ENCODE results near the gene COL15A1.

The COL15A1 gene

DNA sequence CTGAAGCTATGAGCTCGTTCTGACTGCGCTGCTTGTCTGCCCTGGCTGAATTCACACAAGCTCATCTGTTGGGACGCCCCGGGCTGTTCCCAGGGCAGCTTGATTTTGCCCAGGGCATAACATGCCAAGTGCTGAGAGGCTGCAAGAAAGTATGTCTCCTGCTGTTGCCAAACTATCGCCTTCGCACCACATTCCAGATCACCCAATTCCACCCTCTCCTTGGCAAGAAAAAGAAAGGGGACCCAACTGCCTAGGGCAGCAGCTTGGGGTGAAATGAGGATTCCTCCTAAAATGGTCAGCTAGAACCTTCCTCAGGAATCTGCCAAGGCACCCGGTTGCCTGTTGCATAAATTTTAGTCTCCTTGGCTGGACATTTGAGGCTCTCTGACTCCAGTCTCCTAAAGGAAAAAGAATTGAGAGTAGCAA lies 21.2 kb downstream of the COL15A1 start:
- TF ChIP-seq CTCF (conservative IDR thresholded peaks at IDR 0.05; ENCODE audit: low read length) (no peak), EZH2phosphoT487 (IDR thresholded peaks at IDR 0.05; ENCODE audit: borderline replicate concordance) (no peak)
- Histone ChIP-seq H3K4me3 (ENCODE audit: low read length, poor library complexity, severe bottlenecking) (no peak overlapping the region), H3K36me3 (ENCODE audit: insufficient read depth, low read length) (no peaks in the 10 kb centered on the region), H2AFZ (ENCODE audit: low read length) (no peak overlapping the region), H3K27me3 (ENCODE audit: insufficient read depth, low read length, poor library complexity, severe bottlenecking) (no peaks in the 10 kb centered on the region), H3K9me3 (ENCODE audit: insufficient read depth, low read depth, low read length) (no peaks in the 10 kb centered on the region), H3K4me2 (ENCODE audit: low read depth, low read length, poor library complexity, severe bottlenecking) (no peak overlapping the region), H3K4me1 (ENCODE audit: insufficient read depth, low read length, poor library complexity, severe bottlenecking) (no peaks in the 10 kb centered on the region), H3K79me2 (ENCODE audit: insufficient read depth, low read length) (no peaks in the 10 kb centered on the region), H4K20me1 (ENCODE audit: insufficient read depth, low read length, poor library complexity, severe bottlenecking) (no peaks in the 10 kb centered on the region), H3F3A (ENCODE audit: low read depth) (no peaks in the 10 kb centered on the region), H3K9ac (ENCODE audit: low read depth, low read length, poor library complexity, severe bottlenecking) (no peak overlapping the region), H3K9me2 (replicated peaks; ENCODE audit: low read depth, low read length) (no peaks in the 10 kb centered on the region)

- Histone ChIP-seq H2AFZ (ENCODE audit: low read length) (no peak overlapping the region), H3K4me3 (ENCODE audit: low read length, poor library complexity, severe bottlenecking) (no peak overlapping the region)
These were observed 23.0 kb downstream of the COL15A1 start for GRCh38 chr9:98966676-98967075.

DNA sequence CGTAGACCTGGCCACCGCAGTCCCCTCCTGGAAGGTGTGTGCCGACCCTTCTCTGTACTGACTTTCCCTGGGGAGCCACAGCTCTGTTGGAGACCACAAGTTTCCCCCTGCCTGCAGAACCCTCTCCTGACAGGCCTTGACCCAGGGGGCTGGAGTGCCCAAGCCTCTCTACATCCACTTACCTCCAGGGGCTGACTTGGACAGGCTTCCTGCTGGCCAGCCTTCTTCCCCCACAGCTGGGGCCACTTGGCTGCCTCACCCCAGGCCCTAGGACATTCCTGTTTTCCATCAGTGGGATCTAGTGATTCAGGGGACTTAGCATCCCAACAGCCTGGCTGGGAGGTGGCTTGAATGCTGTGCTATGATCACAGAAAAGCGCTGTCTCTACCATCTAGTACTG lies 23.6 kb downstream of the COL15A1 start:
- H4K20me1 ChIP-seq (ENCODE audit: insufficient read depth, low read length, poor library complexity, severe bottlenecking) = no peaks in the 10 kb centered on the region
- no peaks in the 10 kb centered on the region for H3K4me1 ChIP-seq (ENCODE audit: insufficient read depth, low read length, poor library complexity, severe bottlenecking)
- H3K79me2 ChIP-seq (ENCODE audit: insufficient read depth, low read length) = no peaks in the 10 kb centered on the region
- no peak overlapping the region for H3K4me2 ChIP-seq (ENCODE audit: low read depth, low read length, poor library complexity, severe bottlenecking)
- no peaks in the 10 kb centered on the region for H3K9me2 ChIP-seq (replicated peaks; ENCODE audit: low read depth, low read length)
- H3K9ac ChIP-seq (ENCODE audit: low read depth, low read length, poor library complexity, severe bottlenecking) = no peak overlapping the region
- TF ChIP-seq EZH2phosphoT487 (IDR thresholded peaks at IDR 0.05; ENCODE audit: borderline replicate concordance) = no peak
- no peak for TF ChIP-seq CTCF (conservative IDR thresholded peaks at IDR 0.05; ENCODE audit: low read length)
- H3F3A ChIP-seq (ENCODE audit: low read depth) = no peaks in the 10 kb centered on the region
- no peaks in the 10 kb centered on the region for H3K27me3 ChIP-seq (ENCODE audit: insufficient read depth, low read length, poor library complexity, severe bottlenecking)
- H3K4me3 ChIP-seq (ENCODE audit: low read length, poor library complexity, severe bottlenecking) = no peak overlapping the region
- no peaks in the 10 kb centered on the region for H3K9me3 ChIP-seq (ENCODE audit: insufficient read depth, low read depth, low read length)
- no peak overlapping the region for H2AFZ ChIP-seq (ENCODE audit: low read length)
- H3K36me3 ChIP-seq (ENCODE audit: insufficient read depth, low read length) = no peaks in the 10 kb centered on the region

More at GRCh38 chr9:98966676-98967075, 23.0 kb downstream of the COL15A1 start:
- Histone ChIP-seq H4K20me1 (ENCODE audit: insufficient read depth, low read length, poor library complexity, severe bottlenecking) (no peaks in the 10 kb centered on the region), H3K27me3 (ENCODE audit: insufficient read depth, low read length, poor library complexity, severe bottlenecking) (no peaks in the 10 kb centered on the region), H3K9me3 (ENCODE audit: insufficient read depth, low read depth, low read length) (no peaks in the 10 kb centered on the region), H3K4me1 (ENCODE audit: insufficient read depth, low read length, poor library complexity, severe bottlenecking) (no peaks in the 10 kb centered on the region), H3K9me2 (replicated peaks; ENCODE audit: low read depth, low read length) (no peaks in the 10 kb centered on the region), H3K4me2 (ENCODE audit: low read depth, low read length, poor library complexity, severe bottlenecking) (no peak overlapping the region), H3K79me2 (ENCODE audit: insufficient read depth, low read length) (no peaks in the 10 kb centered on the region), H3K9ac (ENCODE audit: low read depth, low read length, poor library complexity, severe bottlenecking) (no peak overlapping the region), H3K36me3 (ENCODE audit: insufficient read depth, low read length) (no peaks in the 10 kb centered on the region), H3F3A (ENCODE audit: low read depth) (no peaks in the 10 kb centered on the region)
- no peak for TF ChIP-seq EZH2phosphoT487 (IDR thresholded peaks at IDR 0.05; ENCODE audit: borderline replicate concordance)
- no peak for TF ChIP-seq CTCF (conservative IDR thresholded peaks at IDR 0.05; ENCODE audit: low read length)
